ENCODE measurements around the gene SETD4. TPM values are rescaled to one million over a fixed set of nuclear protein-coding genes. Genes with fewer than 3 reads are reported as not detected.
"Not testable (repeated sequence)": the region's sequence is repeated elsewhere in the genome, so short reads cannot be mapped to it uniquely, and the experiment has no call there.

Gene SETD4
- total RNA-seq, 1 donor from 2014 or later, result 28.4 TPM

DNA sequence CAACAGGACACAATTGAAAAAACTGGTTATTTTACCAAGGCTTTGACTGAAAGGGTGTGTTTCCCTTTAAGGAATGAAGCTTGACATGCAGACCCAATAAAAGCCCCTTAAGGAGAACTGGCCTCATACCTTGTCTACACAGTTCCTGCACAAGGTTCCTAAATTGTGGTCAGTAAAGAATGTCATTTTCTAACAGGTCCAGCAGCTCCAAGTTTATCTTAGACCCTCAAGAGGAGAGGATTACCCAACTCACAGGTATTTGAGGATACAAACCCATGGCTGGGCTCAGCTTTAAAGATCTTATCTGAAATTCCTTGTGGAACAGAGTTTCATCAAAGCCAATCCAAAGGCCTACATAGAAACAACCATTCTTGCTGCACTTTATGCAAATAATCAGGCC is 43.1 kb upstream of the SETD4 start:
- Mint-ChIP-seq H3K27ac (ENCODE audit: unreplicated experiment) (no peak overlapping the region), H3K27me3 (ENCODE audit: low read depth) (peaks cover 82% of the 10 kb centered on the region), H3K4me1 (peaks cover 6% of the 10 kb centered on the region), H3K36me3 (ENCODE audit: low read depth) (peaks cover 4% of the 10 kb centered on the region), H3K9me3 (peaks cover 10% of the 10 kb centered on the region), H3K4me3 (no peak overlapping the region)
- TF ChIP-seq, protein P1, sequence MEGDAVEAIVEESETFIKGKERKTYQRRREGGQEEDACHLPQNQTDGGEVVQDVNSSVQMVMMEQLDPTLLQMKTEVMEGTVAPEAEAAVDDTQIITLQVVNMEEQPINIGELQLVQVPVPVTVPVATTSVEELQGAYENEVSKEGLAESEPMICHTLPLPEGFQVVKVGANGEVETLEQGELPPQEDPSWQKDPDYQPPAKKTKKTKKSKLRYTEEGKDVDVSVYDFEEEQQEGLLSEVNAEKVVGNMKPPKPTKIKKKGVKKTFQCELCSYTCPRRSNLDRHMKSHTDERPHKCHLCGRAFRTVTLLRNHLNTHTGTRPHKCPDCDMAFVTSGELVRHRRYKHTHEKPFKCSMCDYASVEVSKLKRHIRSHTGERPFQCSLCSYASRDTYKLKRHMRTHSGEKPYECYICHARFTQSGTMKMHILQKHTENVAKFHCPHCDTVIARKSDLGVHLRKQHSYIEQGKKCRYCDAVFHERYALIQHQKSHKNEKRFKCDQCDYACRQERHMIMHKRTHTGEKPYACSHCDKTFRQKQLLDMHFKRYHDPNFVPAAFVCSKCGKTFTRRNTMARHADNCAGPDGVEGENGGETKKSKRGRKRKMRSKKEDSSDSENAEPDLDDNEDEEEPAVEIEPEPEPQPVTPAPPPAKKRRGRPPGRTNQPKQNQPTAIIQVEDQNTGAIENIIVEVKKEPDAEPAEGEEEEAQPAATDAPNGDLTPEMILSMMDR (conservative IDR thresholded peaks at IDR 0.05), result no peak
- DNase-seq (ENCODE audit: low read depth, low spot score), result no peak

DNA sequence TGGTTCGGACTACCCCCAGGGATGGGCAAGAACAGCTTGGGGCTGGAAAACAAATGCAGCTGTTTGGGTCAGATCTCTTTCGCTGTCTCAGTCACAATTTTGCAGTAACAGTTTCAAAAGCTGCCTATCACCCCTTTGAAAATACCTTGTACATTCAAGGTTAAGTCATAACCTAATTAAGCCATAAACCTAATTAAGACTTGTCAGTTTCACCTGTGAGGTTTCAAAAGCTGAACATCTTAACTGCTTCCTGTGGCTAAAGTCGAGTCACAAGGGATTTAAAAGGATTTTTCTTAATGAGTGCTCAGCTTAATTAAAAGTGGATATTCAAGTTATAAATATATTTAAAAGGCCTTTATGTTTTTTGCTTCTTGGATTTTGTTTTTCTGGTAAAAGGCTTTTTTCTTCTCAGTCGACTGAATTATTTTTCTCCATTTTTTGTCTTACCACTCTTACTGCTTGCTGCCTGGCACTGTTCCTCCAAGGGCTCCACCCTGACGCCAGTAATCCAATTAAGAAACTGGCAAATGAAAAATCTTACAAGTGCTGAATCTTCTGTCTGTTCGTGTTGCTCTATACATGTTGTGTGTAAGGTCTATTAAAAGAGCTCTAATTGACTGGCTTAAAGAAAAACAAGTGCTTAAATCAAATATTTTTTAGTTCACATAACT is 40.8 kb upstream of the SETD4 start:
- Mint-ChIP-seq H3K4me1 (peaks cover 6% of the 10 kb centered on the region), H3K9me3 (peaks cover 7% of the 10 kb centered on the region), H3K36me3 (ENCODE audit: low read depth) (peaks cover 4% of the 10 kb centered on the region), H3K4me3 (no peak overlapping the region), H3K27ac (ENCODE audit: unreplicated experiment) (no peak overlapping the region), H3K27me3 (ENCODE audit: low read depth) (peaks cover 73% of the 10 kb centered on the region)
- no peak for DNase-seq (ENCODE audit: low read depth, low spot score)
- TF ChIP-seq, protein P1 (conservative IDR thresholded peaks at IDR 0.05), result no peak

DNA sequence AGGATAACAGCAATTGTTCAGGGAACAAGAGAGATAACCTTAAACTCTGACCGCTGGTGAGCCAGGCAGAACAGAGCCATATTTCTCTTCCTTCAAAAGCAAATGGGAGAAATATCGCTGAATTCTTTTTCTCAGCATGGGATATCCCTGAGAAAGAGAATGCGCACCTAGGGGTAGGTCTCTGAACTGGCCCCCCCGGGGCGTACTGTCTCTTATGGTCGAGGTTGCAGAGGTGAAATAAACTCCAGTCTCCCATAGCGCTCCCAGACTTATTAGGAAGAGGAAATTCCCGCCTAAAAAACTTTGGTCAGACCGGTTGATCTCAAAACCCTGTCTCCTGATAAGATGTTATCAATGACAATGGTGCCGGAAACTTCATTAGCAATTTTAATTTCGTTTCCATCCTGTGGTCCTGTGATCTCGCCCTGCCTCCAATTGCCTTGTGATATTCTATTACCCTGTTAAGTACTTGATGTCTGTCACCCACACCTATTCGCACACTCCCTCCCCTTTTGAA is 39.4 kb upstream of the SETD4 start:
- not testable (repeated sequence) for H3K36me3 Mint-ChIP-seq (ENCODE audit: low read depth); H3K9me3 Mint-ChIP-seq; H3K27ac Mint-ChIP-seq (ENCODE audit: unreplicated experiment); H3K4me1 Mint-ChIP-seq; DNase-seq (ENCODE audit: low read depth, low spot score); H3K4me3 Mint-ChIP-seq
- H3K27me3 Mint-ChIP-seq (ENCODE audit: low read depth), result peaks cover 60% of the 10 kb centered on the region

DNA sequence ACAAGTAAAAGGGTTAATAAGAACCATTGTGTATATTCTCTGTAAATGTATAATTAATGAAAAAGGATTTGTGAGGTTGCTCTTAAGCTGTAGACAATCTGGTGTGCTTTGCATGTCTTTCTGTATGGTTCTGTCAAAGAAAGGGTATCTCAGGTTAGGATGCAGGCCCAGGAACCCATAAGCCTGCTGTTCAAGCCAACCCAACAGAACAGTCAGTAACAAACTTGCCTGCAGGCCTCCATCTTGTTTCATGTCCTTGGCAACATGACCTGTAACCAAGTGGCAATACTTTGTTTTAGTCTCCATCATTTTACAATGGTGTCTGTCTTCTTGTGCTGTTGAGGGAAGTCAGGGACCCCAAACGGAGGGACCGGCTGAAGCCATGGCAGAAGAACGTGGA is 38.7 kb upstream of the SETD4 start:
- Mint-ChIP-seq H3K4me1 (peaks cover 6% of the 10 kb centered on the region), H3K27ac (ENCODE audit: unreplicated experiment) (no peak overlapping the region), H3K4me3 (no peak overlapping the region), H3K27me3 (ENCODE audit: low read depth) (peaks cover 52% of the 10 kb centered on the region), H3K9me3 (peaks cover 5% of the 10 kb centered on the region), H3K36me3 (ENCODE audit: low read depth) (peaks cover 2% of the 10 kb centered on the region)
- TF ChIP-seq, protein P1 (conservative IDR thresholded peaks at IDR 0.05), result no peak
- no peak for DNase-seq (ENCODE audit: low read depth, low spot score)

DNA sequence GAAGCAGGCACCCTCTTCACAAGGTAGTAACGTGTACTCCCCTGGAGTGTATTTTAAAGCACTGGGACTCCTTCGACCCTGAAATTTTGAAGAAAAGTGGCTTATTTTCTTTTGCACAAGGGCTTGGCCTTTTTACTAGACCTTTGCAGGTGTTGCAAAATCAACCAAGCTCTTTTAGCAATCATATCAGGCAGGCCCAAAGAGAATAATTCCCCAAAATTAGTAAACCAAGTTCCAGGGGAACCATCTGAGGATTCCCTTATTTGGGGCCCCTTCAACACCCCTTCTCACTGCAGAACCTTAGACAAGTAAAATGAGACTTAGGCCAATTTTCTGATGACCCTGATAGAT is 37.8 kb upstream of the SETD4 start:
- no peak overlapping the region for H3K27ac Mint-ChIP-seq (ENCODE audit: unreplicated experiment)

More for the DNA sequence above, 37.8 kb upstream of the SETD4 start:
- H3K4me3 Mint-ChIP-seq, result no peak overlapping the region
- peaks cover 8% of the 10 kb centered on the region for H3K9me3 Mint-ChIP-seq
- H3K4me1 Mint-ChIP-seq, result peaks cover 6% of the 10 kb centered on the region
- H3K36me3 Mint-ChIP-seq (ENCODE audit: low read depth), result peaks cover 8% of the 10 kb centered on the region
- TF ChIP-seq, protein P1 (conservative IDR thresholded peaks at IDR 0.05), result no peak
- no peak for DNase-seq (ENCODE audit: low read depth, low spot score)
- H3K27me3 Mint-ChIP-seq (ENCODE audit: low read depth), result peaks cover 49% of the 10 kb centered on the region
